COR-L47 (cell line): ENCODE results near the gene RASGRF2.
"Not testable (repeated sequence)": the region's sequence is repeated elsewhere in the genome, so short reads cannot be mapped to it uniquely, and the experiment has no call there.

Experiments used
- DNase-seq: peaks from one replicate; lab custom pipeline; 2025; lab: John Stamatoyannopoulos, UW

RASGRF2 gene

GRCh38 chr5:81021951-81022687 is 62.0 kb downstream of the RASGRF2 start:
- DNase-seq = no peak

- no peak for DNase-seq
Observed at GRCh38 chr5:81022688-81023084, 62.5 kb downstream of the RASGRF2 start.

- no peak for DNase-seq
Observed at GRCh38 chr5:81023261-81023970, 63.3 kb downstream of the RASGRF2 start.

- DNase-seq = no peak
Observed at GRCh38 chr5:81027481-81028058, 67.4 kb downstream of the RASGRF2 start.

- not testable (repeated sequence) for DNase-seq
Observed at GRCh38 chr5:81028888-81029287, 68.7 kb downstream of the RASGRF2 start.

- not testable (repeated sequence) for DNase-seq
Observed at GRCh38 chr5:81029736-81030135, 69.6 kb downstream of the RASGRF2 start.

GRCh38 chr5:81030236-81031034 is 70.3 kb downstream of the RASGRF2 start:
- DNase-seq = not testable (repeated sequence)

- DNase-seq = no peak
Observed at GRCh38 chr5:81035522-81035921, 75.4 kb downstream of the RASGRF2 start.

- DNase-seq = no peak
Observed at GRCh38 chr5:81038495-81038894, 78.3 kb downstream of the RASGRF2 start.

GRCh38 chr5:81044868-81045267 is 84.7 kb downstream of the RASGRF2 start:
- DNase-seq = no peak

GRCh38 chr5:81045389-81045807 is 85.2 kb downstream of the RASGRF2 start:
- DNase-seq = no peak

GRCh38 chr5:81046041-81046440 is 85.9 kb downstream of the RASGRF2 start:
- DNase-seq = no peak

- no peak for DNase-seq
Observed at GRCh38 chr5:81052325-81052724, 92.2 kb downstream of the RASGRF2 start.

- not testable (repeated sequence) for DNase-seq
Observed at GRCh38 chr5:81053282-81053681, 93.1 kb downstream of the RASGRF2 start.

GRCh38 chr5:81058121-81058520 is 98.0 kb downstream of the RASGRF2 start:
- DNase-seq = no peak

GRCh38 chr5:81065492-81065891 is 105.3 kb downstream of the RASGRF2 start:
- no peak for DNase-seq

GRCh38 chr5:81066102-81066501 is 105.9 kb downstream of the RASGRF2 start:
- DNase-seq = no peak

GRCh38 chr5:81067406-81067805 is 107.2 kb downstream of the RASGRF2 start:
- no peak for DNase-seq

- DNase-seq = no peak
Observed at GRCh38 chr5:81068063-81068462, 107.9 kb downstream of the RASGRF2 start.

GRCh38 chr5:81068635-81069034 is 108.5 kb downstream of the RASGRF2 start:
- DNase-seq = no peak

- no peak for DNase-seq
Observed at GRCh38 chr5:81069990-81070389, 109.8 kb downstream of the RASGRF2 start.

- DNase-seq = no peak
Observed at GRCh38 chr5:81070571-81071255, 110.5 kb downstream of the RASGRF2 start.
